Adrenal gland (tissue), 12 donors: ENCODE results near the gene ZNF248. TPM values are rescaled to one million over a fixed set of nuclear protein-coding genes. Genes with fewer than 3 reads are reported as not detected.

Experiments used
- DNase-seq, 7 donors: peaks; one replicate each; pipeline ENCODE4 v3.0.0-alpha.2; 2019 to 2020
- H3K27ac ChIP-seq, 5 donors: fragments of 200-600 bp; sonication (generic) in 4 of 5; 1 replicate in 3 of 5; 2 replicates in 2 of 5; pipeline versions ENCODE4 v1.5.1 to v1.8.0; 2016 to 2020; ENCODE audit warnings: mild to moderate bottlenecking in 1 of 5
- H3K27me3 ChIP-seq: fragments of 200-600 bp; 2 replicates; pipeline ENCODE4 v1.8.0; 2021
- H3K36me3 ChIP-seq, 2 donors: fragments of 200-600 bp; replicated peaks in 1 of 2; 1 replicate in 1 of 2; 2 replicates in 1 of 2; pipeline versions ENCODE4 v1.5.1 to v1.8.0; 2018 to 2022
- H3K4me1 ChIP-seq, 2 donors: fragments of 200-600 bp; replicated peaks in 1 of 2; 1 replicate in 1 of 2; 2 replicates in 1 of 2; pipeline versions ENCODE4 v1.5.1 to v1.8.0; 2018 to 2021
- H3K4me3 ChIP-seq, 4 donors: fragments of 200-600 bp; sonication (generic) in 3 of 4; one replicate each; pipeline ENCODE4 v1.5.1; 2016 to 2018
- H3K9me3 ChIP-seq, 3 donors: fragments of 200-600 bp; sonication (generic) in 1 of 3; replicated peaks in 1 of 3; 1 replicate in 2 of 3; 2 replicates in 1 of 3; pipeline versions ENCODE4 v1.5.1 to v1.8.0; 2016 to 2021
- CTCF ChIP-seq, 6 experiments: fragments of 450-650 bp in 4 of 6; fragments of 200-600 bp in 2 of 6; sonication (generic) in 1 of 6; IDR thresholded peaks; 1 replicate in 5 of 6; 2 replicates in 1 of 6; pipeline versions ENCODE4 v1.5.1 to v1.8.0; 2016 to 2021; ENCODE audit warnings: antibody characterized with exemption in 6 of 6, mild to moderate bottlenecking in 2 of 6, moderate library complexity in 1 of 6
- POLR2A ChIP-seq, 2 donors: fragments of 450-650 bp; IDR thresholded peaks; one replicate each; pipeline ENCODE4 v1.6.1; 2017; ENCODE audit warnings: antibody characterized with exemption in 2 of 2, mild to moderate bottlenecking in 2 of 2, moderate library complexity in 1 of 2
- WGBS, 4 donors: extraction: QIAGEN DNeasy Blood & Tissue Kit in 2 of 4; methylation state at CpG; one replicate each; pipeline versions ENCODE4 v1.1.5 to v1.1.7; 2013 to 2017; 5-methylcytosine and 5-hydroxymethylcytosine counted together
- intact Hi-C, 2 donors: fragments of 100-400 bp; cut with DNase I; formaldehyde crosslinking; loops; one replicate each; pipeline versions ENCODE4 v1.14.1 to v1.15.0; 2022 to 2023
- polyA plus RNA-seq, 3 donors: library from polyadenylated mRNA; stranded (reverse); fragments of 200-250 nt in 2 of 3; fragments of 350-450 nt in 1 of 3; fragmentation: Illumina TruSeq in 1 of 3; extraction: RNeasy Lipid Tissue Mini Kit (QIAGEN cat#74804) in 1 of 3; gene quantifications; one replicate each; pipeline ENCODE4 v1.2.3, GENCODE V29; 2013 to 2014
- total RNA-seq, 9 donors: library from RNA; depleted of rRNA in 4 of 9; stranded (reverse); fragments of >200 nt in 4 of 9; fragments of 120-200 nt in 1 of 9; fragmentation: NEBNext Ultra II Directional in 1 of 9; extraction: Animal tissue kit (Norgen Biotek cat#: 25700) in 1 of 9; gene quantifications; one replicate each; pipeline versions ENCODE4 v1.1.0 to v1.2.4, GENCODE V29; 2013 to 2023
- donor health status: healthy with polysubstance abuse.
- donor health status: Bipolar disorder and iron deficiency.
- donor health status: DM: yes; HTN: yes; CAD: no.
- donor health status: DM: no; HTN: no; CAD: no.
- donor health status: DM: no; HTN: no; CAD: no.
- donor health status: DM: yes; HTN: yes; CAD: no.

Gene ZNF248
- total and polyA plus RNA-seq, 12 donors = 5.6 to 21.6 (median 11.4) TPM

GRCh38 chr10:37780536-37780935, 76.9 kb downstream of the ZNF248 start:
- DNase-seq = no peak
- H3K4me3 ChIP-seq = no peak overlapping the region
- H3K4me1 ChIP-seq = no peaks in the 10 kb centered on the region
- TF ChIP-seq CTCF (IDR thresholded peaks at IDR 0.05) (no peak), POLR2A (IDR thresholded peaks at IDR 0.05) (no peak)
- H3K27ac ChIP-seq = no peak overlapping the region
- intact Hi-C loops = no loop called here
- H3K36me3 ChIP-seq = no peaks in the 10 kb centered on the region
- H3K27me3 ChIP-seq = no peaks in the 10 kb centered on the region
- WGBS, 4 donors = 55 to 85% (median 60%) methylated on average over 21 to 32 of the region's 32 CpGs
- no peaks in the 10 kb centered on the region for H3K9me3 ChIP-seq

GRCh38 chr10:37777056-37777455, 80.4 kb downstream of the ZNF248 start:
- no peak for DNase-seq
- no peaks in the 10 kb centered on the region for H3K27me3 ChIP-seq
- no peaks in the 10 kb centered on the region for H3K36me3 ChIP-seq
- H3K4me1 ChIP-seq = no peaks in the 10 kb centered on the region
- H3K4me3 ChIP-seq = no peak overlapping the region
- 84 to 89% (median 87%) methylated on average over 6 of the region's 6 CpGs for WGBS, 4 donors
- no peak for TF ChIP-seq POLR2A (IDR thresholded peaks at IDR 0.05)
- no peak for TF ChIP-seq CTCF (IDR thresholded peaks at IDR 0.05)
- intact Hi-C loops = no loop called here
- H3K9me3 ChIP-seq = no peaks in the 10 kb centered on the region
- no peak overlapping the region for H3K27ac ChIP-seq

- DNase-seq = no peak
- no peak overlapping the region for H3K27ac ChIP-seq
- no peaks in the 10 kb centered on the region for H3K36me3 ChIP-seq
- WGBS, 4 donors = 86 to 97% (median 88%) methylated on average over 1 of the region's 1 CpG
- intact Hi-C loops = no loop called here
- H3K27me3 ChIP-seq = no peaks in the 10 kb centered on the region
- no peaks in the 10 kb centered on the region for H3K4me1 ChIP-seq
- TF ChIP-seq POLR2A (IDR thresholded peaks at IDR 0.05) = no peak
- TF ChIP-seq CTCF (IDR thresholded peaks at IDR 0.05) = no peak
- H3K4me3 ChIP-seq = no peak overlapping the region
- no peaks in the 10 kb centered on the region for H3K9me3 ChIP-seq
Measured at GRCh38 chr10:37775612-37776011, 81.8 kb downstream of the ZNF248 start.

- no peaks in the 10 kb centered on the region for H3K4me1 ChIP-seq
- no peaks in the 10 kb centered on the region for H3K36me3 ChIP-seq
- no peak for DNase-seq
- H3K27me3 ChIP-seq = no peaks in the 10 kb centered on the region
- H3K27ac ChIP-seq = no peak overlapping the region
- TF ChIP-seq POLR2A (IDR thresholded peaks at IDR 0.05) = no peak
- no peak for TF ChIP-seq CTCF (IDR thresholded peaks at IDR 0.05)
- intact Hi-C loops = no loop called here
- no peak overlapping the region for H3K4me3 ChIP-seq
- H3K9me3 ChIP-seq = no peaks in the 10 kb centered on the region
- WGBS, 4 donors = 75 to 87% (median 78%) methylated on average over 5 of the region's 5 CpGs
Measured at GRCh38 chr10:37774351-37774750, 83.1 kb downstream of the ZNF248 start.
